HG02885 (cell line): Measurements from ENCODE around the gene BACH2.

Experiments used
- ATAC-seq: cut with Tn5 transposase; IDR thresholded peaks from one replicate; pipeline ENCODE4 v1.9.1; 2021; ENCODE audit warnings: mild to moderate bottlenecking; ENCODE audit not compliant: unreplicated experiment, poor library complexity

The BACH2 gene

DNA sequence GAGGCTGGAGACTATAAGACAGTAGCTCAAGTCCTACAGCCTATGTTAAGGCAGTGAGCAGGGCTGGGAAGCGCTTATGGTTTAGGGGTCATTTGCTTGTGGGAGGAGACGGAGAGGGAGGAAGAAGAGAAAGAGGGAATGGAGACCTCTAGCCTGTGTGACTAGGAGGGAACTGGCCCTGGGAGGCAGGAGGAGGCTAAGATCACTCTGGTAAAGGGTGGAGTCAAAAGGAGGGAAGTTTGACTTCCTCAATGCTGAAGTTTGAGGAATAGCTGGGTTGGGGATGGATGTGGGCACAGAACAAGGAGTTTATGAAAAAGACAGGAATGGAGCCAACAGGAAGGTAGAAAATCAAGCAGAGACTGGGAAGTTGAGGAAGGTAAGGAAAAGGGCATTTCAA, 6.4 kb upstream of the BACH2 start:
- no peak for ATAC-seq

DNA sequence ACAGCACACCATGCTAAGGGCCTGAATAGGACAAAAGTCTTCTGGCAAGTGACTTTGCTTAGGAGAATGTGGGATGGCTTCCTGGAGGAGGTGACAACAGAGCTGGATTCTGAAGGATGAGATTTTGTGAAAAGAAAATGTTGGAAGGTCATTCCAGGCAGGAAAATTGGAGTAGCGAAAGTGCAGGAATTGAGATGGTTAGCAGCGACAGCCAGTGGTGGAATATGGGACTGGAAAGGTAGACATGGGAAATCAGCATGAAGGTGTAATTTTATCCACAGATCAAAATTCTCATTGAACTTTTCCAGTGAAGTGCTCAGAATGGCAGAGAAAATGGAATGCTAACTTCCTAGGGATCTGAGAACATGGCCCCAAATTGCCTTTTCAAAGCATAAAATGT, 5.7 kb upstream of the BACH2 start:
- ATAC-seq: no peak

GRCh38 chr6:90301816-90302215, 5.2 kb upstream of the BACH2 start:
- ATAC-seq: no peak

DNA sequence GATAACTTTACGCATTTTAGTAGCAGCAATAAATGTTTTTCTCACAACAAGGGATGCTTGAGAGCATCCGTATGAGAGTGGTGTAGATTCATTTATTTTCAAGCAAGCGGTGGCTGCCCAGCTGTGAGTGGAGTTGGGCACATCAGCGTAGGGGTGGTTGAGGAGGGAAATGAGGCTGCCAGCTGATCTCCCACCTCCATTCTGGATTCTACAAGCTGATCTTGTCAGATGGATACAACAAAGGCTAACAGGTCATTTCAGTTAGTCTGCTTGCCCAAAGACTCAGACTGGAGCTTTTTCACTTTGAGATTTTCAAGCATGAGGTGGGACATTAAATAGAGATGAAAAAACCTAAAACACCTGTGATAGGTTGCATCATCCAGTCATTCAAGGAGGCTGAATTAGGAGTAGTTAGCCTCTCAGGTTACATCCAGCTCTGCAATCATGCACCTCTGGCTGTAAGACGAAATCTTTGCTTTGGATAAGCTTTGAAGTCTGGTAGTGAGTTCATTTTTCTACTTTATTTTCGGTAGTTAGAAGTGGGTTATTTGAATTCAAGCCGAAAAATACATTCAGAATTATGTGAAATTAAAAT, 1.9 kb upstream of the BACH2 start:
- no peak for ATAC-seq

DNA sequence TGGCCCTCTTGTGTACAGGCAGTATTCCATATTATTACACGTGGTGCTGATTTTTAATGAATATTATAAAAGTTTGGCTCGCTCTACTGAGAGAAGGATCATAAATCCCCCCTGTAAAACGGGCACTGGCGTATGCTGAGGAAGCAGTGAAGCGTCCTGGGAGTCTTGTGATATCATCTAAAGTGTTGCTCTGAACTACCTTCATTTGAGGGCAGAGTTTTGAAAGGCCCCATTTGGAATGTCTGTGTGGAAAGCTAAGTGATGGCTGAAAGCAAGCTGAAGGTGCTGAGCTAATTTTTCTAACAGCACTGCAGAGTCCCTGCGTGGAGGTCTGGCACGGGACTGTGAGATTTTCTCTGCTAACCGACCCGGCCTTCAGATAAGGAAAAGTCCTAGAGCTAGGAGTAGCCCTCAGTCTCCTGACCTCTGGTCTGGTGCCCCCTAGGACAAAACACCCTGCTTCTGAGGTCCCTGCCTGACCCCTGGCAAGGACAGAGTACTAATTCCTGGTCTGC, 1.3 kb upstream of the BACH2 start:
- ATAC-seq: no peak

- peak; percentile 5 for ATAC-seq
Observed at GRCh38 chr6:90297115-90297866, 648 bp upstream of the BACH2 start.

DNA sequence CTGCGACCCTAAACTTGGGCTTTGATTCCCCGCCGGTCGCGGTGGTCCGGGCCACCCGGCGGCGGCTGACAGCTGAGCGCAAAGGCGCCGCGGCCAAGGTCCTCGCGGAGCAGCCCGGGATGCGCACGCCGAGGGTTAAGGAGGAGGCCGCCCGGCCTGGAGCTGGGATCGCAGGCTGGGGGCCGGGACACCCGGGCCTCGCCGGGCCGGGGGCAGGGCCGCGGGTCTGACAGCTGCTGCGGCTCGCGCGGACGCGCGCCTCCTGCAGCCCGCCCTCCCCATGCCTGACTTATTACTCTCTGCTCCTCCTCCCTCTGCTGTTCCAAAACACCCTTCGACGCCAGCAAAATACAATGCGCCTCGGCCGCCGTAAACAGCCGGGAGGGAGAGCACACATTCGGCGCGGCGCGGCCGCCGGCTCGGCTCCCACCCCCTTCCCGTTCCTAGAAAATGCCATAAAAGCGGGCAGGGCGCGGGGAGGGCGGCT, 746 bp downstream of the BACH2 start:
- ATAC-seq: peak; percentile 46

DNA sequence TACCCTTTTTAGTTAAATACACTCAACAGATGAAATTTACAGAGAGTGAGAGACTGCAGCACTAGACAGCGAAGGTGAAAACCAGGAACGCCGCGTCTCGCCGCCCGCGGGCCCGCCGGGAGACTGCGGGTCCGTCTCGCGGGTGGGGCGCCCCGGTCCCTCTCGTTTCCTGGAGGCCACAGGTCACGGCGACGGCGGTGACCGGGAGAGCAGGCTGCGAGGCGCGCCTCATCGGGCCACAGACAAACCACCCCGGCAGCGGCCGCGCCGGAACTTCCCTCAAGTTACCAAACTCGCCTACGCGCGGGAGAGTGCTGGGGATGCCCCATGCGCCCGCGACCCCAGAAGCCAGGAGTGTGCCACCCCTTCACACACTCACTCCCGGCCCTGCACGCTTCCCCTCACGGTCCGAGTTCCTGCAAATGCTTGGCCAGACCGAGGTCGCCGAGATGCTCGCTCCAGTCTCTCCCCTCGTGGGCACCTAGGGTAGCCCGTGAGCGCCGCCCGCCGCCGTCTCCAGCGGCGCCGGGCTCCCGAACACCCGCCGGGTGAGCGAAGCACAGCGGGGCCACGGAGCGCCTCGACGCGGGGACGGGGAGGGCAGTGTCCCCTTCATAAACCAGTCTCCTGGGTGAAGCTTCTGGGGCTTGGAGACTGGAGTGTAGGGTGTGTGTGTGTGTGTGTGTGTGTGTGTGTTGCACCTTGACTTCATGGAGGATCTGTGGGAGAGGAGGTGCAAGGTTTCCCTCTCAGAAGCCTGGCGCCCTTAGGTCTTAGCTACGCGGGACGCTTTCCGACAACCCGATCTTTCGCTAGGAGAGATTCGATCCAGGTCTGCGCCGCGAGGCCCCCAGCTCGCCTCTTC, 1.4 kb downstream of the BACH2 start:
- ATAC-seq: peak; percentile 29

DNA sequence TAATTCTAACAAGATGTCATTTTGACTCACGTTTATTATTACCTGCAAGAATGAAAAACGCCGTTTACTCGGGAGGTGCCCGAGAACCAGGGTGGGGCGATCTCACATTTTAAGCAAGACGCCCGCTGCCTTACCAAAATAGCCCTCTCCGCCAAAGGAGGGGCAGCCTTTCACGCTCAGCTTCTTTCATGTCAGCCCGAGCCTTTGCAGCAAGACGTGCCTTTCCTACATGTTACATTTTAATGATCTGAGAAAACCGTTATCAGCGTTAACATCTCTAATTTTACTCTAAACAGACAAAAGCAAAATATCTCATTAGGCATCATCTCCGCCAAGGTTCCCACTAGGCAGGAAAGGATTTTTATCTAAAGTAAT, 2.0 kb downstream of the BACH2 start:
- ATAC-seq: no peak

DNA sequence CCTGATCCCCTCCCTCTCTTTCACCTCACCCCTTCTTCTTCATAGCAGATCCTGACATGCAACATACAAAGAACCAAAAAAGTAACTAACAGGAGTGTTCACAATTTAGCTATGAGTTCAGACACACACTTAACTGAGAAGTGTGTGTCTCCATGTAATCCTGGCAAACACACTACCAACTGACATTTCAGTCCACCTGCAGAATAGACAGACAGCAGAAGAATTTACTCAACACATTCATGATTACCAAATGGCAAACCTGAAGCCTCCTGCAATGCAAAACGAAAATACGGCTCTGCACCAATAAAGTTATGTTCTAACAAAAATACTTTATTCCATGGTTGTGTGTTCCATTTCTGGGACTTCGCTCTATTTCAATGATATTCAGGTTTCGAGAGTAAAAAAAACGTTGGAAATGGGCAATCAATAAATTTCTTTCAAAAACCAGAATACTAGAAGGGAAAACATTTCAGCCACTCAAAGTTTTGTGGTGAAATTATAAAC, 2.6 kb downstream of the BACH2 start:
- ATAC-seq: no peak

DNA sequence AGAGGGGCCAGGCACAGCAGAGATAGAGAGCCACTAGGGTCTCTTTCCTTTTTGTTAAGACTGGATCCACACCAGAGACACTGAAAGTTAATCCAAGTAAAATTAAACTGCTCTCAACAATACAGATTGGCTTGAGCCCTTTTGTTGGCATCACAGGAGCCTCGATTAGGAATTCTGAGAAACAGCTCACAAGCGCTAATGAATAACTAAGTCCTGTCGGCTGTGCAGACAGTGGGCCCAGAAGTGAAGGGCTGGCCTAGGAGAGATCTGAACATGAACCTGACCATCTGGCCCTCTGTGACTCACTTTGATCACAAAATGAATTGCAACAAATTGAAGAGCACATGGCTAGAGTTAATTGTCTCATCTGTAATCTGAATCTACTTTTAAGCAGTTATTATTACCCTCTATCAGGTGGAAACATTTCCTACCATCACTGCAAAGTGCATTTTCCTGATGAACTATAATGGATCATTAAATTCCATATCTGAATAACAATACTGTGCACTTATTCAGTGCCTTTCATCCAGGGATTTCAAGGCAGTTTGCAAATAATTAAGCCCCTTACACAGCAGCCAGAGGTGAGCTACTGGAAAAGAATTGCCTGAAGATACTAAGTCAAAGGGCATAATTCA, 3.2 kb downstream of the BACH2 start:
- no peak for ATAC-seq

- no peak for ATAC-seq
Observed at GRCh38 chr6:90291565-90291964, 5.1 kb downstream of the BACH2 start.

DNA sequence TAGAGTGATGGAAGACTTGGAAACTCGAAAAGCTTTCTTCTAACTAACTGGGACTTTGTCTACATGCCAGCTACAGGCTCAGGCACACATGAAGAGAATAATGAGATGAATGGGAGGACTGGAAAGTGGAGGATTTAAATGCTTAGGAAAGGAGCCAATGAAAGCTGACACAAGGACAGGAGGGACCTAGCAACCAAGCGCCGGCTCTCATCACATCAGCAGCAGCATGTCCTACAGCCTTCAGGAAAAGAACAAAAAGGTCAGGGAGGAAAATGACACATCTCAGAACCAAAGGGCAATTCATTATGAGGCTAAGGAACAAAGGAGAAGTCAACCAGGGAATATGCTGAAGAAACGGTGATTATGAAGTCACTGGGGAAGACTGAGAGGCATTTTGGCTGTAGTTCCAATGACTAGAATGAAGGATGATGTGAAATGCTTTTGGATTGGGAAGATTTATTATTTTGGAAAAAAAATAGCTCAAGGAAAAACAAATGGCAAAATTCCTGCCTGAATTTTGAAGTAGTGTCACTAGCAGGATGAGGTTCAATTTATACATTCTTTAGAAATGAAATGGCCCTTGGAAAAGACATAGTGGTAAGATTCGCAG, 5.7 kb downstream of the BACH2 start:
- ATAC-seq: no peak

GRCh38 chr6:90289902-90290301, 6.7 kb downstream of the BACH2 start:
- ATAC-seq: no peak

DNA sequence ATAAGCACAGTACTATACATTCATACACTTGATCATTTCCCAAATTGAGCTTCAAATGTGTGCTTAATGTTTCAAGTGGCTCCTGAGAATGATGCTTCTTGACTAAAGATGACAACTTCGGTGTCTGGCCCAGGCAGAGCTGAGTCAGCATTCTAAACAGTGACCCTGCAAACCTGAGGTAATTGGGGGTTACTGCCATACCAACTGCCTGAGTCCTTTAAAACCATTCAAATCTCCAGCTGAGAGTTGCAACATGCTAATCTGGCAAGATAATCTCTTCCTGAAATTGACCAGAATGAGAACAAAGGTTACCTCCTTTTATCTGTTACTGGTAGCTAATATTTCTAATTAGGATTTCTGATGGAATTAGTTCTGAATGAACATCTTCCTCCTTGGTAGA, 8.2 kb downstream of the BACH2 start:
- no peak for ATAC-seq

DNA sequence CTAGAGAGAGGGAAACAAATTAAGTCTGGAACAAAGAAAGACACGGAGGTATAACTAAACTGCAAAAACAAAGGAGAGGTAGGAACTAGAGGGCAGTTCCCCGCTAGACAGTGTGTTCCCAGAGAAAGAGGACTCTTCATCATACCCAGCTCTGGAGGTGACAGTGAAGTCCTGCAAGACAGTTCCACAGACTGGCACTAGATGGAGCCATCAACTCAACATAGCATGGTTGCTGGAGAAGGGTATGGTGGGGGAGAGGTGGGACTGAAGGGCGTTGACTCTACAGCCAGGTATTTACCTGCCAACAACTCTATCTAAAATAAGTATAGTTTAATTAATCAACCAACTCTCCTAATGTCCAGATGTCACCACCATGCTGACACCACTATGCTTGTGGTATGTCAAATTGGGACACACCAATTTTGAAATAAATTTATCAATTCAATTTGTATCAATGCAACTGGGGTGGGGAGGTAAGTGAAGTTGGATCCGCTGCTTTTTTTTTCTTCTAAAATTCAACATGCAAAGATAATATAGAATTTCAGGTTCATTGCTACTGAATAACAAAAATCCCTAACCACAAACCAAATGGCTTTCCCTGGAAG, 9.7 kb downstream of the BACH2 start:
- no peak for ATAC-seq

DNA sequence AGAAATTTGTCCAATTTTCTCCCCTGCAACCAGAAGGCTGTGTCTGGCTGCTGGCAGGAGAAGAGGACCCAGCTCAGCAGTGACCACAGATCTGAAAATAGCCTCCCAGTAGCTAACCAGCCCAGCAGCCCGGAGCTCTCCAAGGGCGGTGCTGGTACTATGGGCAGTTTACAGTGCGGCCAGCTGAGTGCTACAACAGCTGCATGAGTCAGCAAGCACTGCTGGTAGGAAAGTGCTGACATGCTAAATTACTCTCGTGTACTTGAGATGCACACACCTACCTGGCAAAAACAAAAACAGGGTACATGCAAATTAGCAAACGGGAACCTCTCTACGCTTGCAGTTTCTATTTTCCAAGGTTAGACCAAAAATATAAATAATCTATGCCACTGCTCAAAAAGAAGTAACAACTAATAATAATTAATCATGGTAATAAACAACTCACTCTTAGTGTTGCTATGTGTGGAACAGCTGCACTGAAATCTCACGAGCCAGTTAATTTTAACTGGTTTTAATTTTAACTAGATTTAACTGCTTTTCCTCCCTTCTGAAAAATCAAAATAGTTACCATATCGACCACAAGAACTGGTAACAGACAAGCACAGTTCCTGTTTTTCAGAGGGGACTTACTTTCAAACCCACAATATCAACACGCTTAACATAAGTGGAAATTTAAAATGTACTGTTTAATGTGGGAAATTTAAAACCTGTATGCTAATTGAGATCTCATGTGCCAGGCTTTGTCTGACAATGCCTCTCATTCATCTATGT, 10.8 kb downstream of the BACH2 start:
- ATAC-seq: peak; percentile 56

DNA sequence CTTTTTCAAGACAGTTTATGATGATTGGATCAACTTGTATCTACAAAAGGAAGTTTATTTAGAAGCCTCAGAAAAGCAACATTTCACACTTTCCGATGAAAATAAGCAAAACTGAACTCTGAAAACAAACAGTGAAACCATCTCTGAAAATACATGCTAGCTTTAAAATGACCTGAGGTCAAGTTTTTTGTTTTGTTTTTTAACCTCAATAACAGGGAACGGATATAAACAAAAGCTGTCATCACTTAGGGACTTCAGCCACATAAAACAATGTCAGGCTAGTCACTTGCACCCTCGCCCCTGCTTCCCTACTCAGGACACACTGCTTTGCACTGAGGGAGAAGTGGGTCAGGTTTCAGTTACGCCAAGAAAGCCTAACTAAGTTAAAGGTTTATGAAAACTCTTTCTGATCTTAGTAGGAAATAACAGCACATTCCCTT, 11.6 kb downstream of the BACH2 start:
- peak; percentile 37 for ATAC-seq
